ENCODE data around the gene EIF3A. TPM values are rescaled to one million over a fixed set of nuclear protein-coding genes. Genes with fewer than 3 reads are reported as not detected.

Gene EIF3A, protein sequence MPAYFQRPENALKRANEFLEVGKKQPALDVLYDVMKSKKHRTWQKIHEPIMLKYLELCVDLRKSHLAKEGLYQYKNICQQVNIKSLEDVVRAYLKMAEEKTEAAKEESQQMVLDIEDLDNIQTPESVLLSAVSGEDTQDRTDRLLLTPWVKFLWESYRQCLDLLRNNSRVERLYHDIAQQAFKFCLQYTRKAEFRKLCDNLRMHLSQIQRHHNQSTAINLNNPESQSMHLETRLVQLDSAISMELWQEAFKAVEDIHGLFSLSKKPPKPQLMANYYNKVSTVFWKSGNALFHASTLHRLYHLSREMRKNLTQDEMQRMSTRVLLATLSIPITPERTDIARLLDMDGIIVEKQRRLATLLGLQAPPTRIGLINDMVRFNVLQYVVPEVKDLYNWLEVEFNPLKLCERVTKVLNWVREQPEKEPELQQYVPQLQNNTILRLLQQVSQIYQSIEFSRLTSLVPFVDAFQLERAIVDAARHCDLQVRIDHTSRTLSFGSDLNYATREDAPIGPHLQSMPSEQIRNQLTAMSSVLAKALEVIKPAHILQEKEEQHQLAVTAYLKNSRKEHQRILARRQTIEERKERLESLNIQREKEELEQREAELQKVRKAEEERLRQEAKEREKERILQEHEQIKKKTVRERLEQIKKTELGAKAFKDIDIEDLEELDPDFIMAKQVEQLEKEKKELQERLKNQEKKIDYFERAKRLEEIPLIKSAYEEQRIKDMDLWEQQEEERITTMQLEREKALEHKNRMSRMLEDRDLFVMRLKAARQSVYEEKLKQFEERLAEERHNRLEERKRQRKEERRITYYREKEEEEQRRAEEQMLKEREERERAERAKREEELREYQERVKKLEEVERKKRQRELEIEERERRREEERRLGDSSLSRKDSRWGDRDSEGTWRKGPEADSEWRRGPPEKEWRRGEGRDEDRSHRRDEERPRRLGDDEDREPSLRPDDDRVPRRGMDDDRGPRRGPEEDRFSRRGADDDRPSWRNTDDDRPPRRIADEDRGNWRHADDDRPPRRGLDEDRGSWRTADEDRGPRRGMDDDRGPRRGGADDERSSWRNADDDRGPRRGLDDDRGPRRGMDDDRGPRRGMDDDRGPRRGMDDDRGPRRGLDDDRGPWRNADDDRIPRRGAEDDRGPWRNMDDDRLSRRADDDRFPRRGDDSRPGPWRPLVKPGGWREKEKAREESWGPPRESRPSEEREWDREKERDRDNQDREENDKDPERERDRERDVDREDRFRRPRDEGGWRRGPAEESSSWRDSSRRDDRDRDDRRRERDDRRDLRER (N-terminal part only)
- 10 to 100 TPM; 78.8 to 95.4 (median 94.8) TPM for total RNA-seq

GRCh38 chr10:119080521-119081259, at the start of gene EIF3A:
TSS of gene EIF3A (minus strand) at chr10:119080817. CDS start at chr10:119080676, 141 bp downstream.
- no peaks in the 10 kb centered on the region for H3K36me3 ChIP-seq
- peak; percentile 48 to 96 for TF ChIP-seq EP300 (IDR thresholded peaks at IDR 0.05)
- TF ChIP-seq POLR2A (IDR thresholded peaks at IDR 0.05) = peak; percentile 81 to 90
- TF ChIP-seq, protein P1, sequence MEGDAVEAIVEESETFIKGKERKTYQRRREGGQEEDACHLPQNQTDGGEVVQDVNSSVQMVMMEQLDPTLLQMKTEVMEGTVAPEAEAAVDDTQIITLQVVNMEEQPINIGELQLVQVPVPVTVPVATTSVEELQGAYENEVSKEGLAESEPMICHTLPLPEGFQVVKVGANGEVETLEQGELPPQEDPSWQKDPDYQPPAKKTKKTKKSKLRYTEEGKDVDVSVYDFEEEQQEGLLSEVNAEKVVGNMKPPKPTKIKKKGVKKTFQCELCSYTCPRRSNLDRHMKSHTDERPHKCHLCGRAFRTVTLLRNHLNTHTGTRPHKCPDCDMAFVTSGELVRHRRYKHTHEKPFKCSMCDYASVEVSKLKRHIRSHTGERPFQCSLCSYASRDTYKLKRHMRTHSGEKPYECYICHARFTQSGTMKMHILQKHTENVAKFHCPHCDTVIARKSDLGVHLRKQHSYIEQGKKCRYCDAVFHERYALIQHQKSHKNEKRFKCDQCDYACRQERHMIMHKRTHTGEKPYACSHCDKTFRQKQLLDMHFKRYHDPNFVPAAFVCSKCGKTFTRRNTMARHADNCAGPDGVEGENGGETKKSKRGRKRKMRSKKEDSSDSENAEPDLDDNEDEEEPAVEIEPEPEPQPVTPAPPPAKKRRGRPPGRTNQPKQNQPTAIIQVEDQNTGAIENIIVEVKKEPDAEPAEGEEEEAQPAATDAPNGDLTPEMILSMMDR (IDR thresholded peaks at IDR 0.05) = peak in 1 of 5 experiments; percentile 34
- H3K9me3 ChIP-seq = no peaks in the 10 kb centered on the region
- peaks cover 0 to 40% (median 24%) of the 10 kb centered on the region in 4 donors for H3K4me1 ChIP-seq
- WGBS, 2 donors = 0 to 1% methylated on average over 35 to 44 of the region's 74 CpGs
- no peaks in the 10 kb centered on the region for H3K27me3 ChIP-seq
- DNase-seq (ENCODE audit: low spot score in 2 of 2) = peak; percentile 80 to 88
- peak within 1 kb of the TSS; percentile 67 to 96 (median 92) for H3K27ac ChIP-seq
- H3K4me3 ChIP-seq = peak within 1 kb of the TSS; percentile 57 to 90 (median 68)

- Histone ChIP-seq H3K27me3 (no peaks in the 10 kb centered on the region), H3K4me3 (no peak overlapping the region), H3K36me3 (peaks cover 0 to 83% (median 12%) of the 10 kb centered on the region in 3 donors), H3K9me3 (no peaks in the 10 kb centered on the region), H3K4me1 (peaks cover 0 to 13% (median 0%) of the 10 kb centered on the region in 4 donors), H3K27ac (no peak overlapping the region)
- TF ChIP-seq POLR2A (IDR thresholded peaks at IDR 0.05) = no peak
- TF ChIP-seq EP300 (IDR thresholded peaks at IDR 0.05) = no peak
- TF ChIP-seq, protein P1 (IDR thresholded peaks at IDR 0.05) = no peak
- no peak for DNase-seq (ENCODE audit: low spot score in 2 of 2)
- 93 to 96% methylated on average over 4 of the region's 4 CpGs for WGBS, 2 donors
Measured at GRCh38 chr10:119129721-119130120, 49.1 kb upstream of the EIF3A start.

- no peaks in the 10 kb centered on the region for H3K27me3 ChIP-seq
- 97 to 100% methylated on average over 2 of the region's 2 CpGs for WGBS, 2 donors
- no peak overlapping the region for H3K27ac ChIP-seq
- no peaks in the 10 kb centered on the region for H3K9me3 ChIP-seq
- peaks cover 0 to under 1% (median 0%) of the 10 kb centered on the region in 4 donors for H3K4me1 ChIP-seq
- no peak overlapping the region for H3K4me3 ChIP-seq
- DNase-seq (ENCODE audit: low spot score in 2 of 2) = no peak
- H3K36me3 ChIP-seq = peaks cover 0 to 93% (median 12%) of the 10 kb centered on the region in 3 donors
- TF ChIP-seq, protein P1 (IDR thresholded peaks at IDR 0.05) = no peak
- TF ChIP-seq EP300 (IDR thresholded peaks at IDR 0.05) (no peak), POLR2A (IDR thresholded peaks at IDR 0.05) (no peak)
Measured at GRCh38 chr10:119125942-119126341, 45.3 kb upstream of the EIF3A start.

DNA sequence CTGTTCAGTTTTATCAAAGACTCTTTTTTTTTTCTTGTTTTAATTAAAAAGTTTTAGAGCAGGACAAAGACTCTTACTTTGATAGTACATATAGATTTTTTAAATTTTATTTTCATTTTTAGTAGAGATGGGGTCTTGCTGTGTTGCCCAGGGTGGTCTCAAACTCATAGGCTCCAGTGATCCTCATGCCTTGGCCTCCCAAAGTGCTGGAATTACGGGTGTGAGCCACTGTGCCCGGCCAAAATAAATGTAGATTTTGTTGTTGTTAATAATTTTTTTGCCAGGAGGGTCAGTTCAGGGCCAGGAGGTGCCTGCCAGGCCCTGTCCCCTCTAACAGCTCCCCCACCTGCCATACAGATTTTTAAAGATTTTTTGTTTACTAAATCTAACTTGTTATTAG, 40.3 kb upstream of the EIF3A start:
- 89 to 92% methylated on average over 2 of the region's 2 CpGs for WGBS, 2 donors
- no peaks in the 10 kb centered on the region for H3K4me1 ChIP-seq
- TF ChIP-seq, protein P1 (IDR thresholded peaks at IDR 0.05) = no peak
- TF ChIP-seq EP300 (IDR thresholded peaks at IDR 0.05) = no peak
- no peak for TF ChIP-seq POLR2A (IDR thresholded peaks at IDR 0.05)
- no peak overlapping the region for H3K27ac ChIP-seq
- DNase-seq (ENCODE audit: low spot score in 2 of 2) = no peak
- no peaks in the 10 kb centered on the region for H3K9me3 ChIP-seq
- H3K27me3 ChIP-seq = no peaks in the 10 kb centered on the region
- H3K4me3 ChIP-seq = no peak overlapping the region
- H3K36me3 ChIP-seq = peaks cover 0 to 99% (median 12%) of the 10 kb centered on the region in 3 donors

Data from tibial nerve (tissue), 4 donors.